ENCODE measurements around the gene MYH16. TPM values are rescaled to one million over a fixed set of nuclear protein-coding genes. Genes with fewer than 3 reads are reported as not detected.
"Not testable (repeated sequence)": the region's sequence is repeated elsewhere in the genome, so short reads cannot be mapped to it uniquely, and the experiment has no call there.

The MYH16 gene
- total RNA-seq, 4 donors from 2014 or later, result not detected

- Histone ChIP-seq H3K27ac (no peak overlapping the region), H3K36me3 (no peaks in the 10 kb centered on the region), H3K27me3 (peaks cover 11% of the 10 kb centered on the region), H3K9me3 (no peaks in the 10 kb centered on the region), H3K4me3 (no peak overlapping the region), H3K4me1 (no peaks in the 10 kb centered on the region)
- 80 to 91% methylated on average over 1 to 7 of the region's 7 CpGs for WGBS, 2 donors (ENCODE audit: low coverage in 1 of 2)
- TF ChIP-seq CTCF (IDR thresholded peaks at IDR 0.05) (no peak), EP300 (IDR thresholded peaks at IDR 0.05) (no peak), POLR2A (IDR thresholded peaks at IDR 0.05) (no peak), POLR2AphosphoS5 (IDR thresholded peaks at IDR 0.05) (no peak)
- no peak for ATAC-seq
Observed at GRCh38 chr7:99275496-99275895, 2.9 kb downstream of the MYH16 start.

GRCh38 chr7:99278180-99278579 lies 5.5 kb downstream of the MYH16 start:
- no peaks in the 10 kb centered on the region for H3K36me3 ChIP-seq
- ATAC-seq, result no peak
- H3K4me3 ChIP-seq, result no peak overlapping the region
- no peak overlapping the region for H3K27ac ChIP-seq
- no peaks in the 10 kb centered on the region for H3K27me3 ChIP-seq
- no peaks in the 10 kb centered on the region for H3K9me3 ChIP-seq
- TF ChIP-seq POLR2A (IDR thresholded peaks at IDR 0.05) (no peak), POLR2AphosphoS5 (IDR thresholded peaks at IDR 0.05) (no peak), CTCF (IDR thresholded peaks at IDR 0.05) (no peak), EP300 (IDR thresholded peaks at IDR 0.05) (no peak)
- no peaks in the 10 kb centered on the region for H3K4me1 ChIP-seq
- 77 to 91% methylated on average over 3 to 4 of the region's 5 CpGs for WGBS, 2 donors (ENCODE audit: low coverage in 1 of 2)

- not testable (repeated sequence) for H3K9me3 ChIP-seq, H3K27me3 ChIP-seq, H3K4me1 ChIP-seq, ATAC-seq, H3K27ac ChIP-seq, H3K4me3 ChIP-seq, H3K36me3 ChIP-seq
- WGBS, 2 donors (ENCODE audit: low coverage in 1 of 2), result 100% methylated on average over 1 of the region's 4 CpGs
Observed at GRCh38 chr7:99284165-99284564, 11.5 kb downstream of the MYH16 start.

GRCh38 chr7:99287779-99288534 lies 15.3 kb downstream of the MYH16 start:
- TF ChIP-seq POLR2A (IDR thresholded peaks at IDR 0.05) (no peak), CTCF (IDR thresholded peaks at IDR 0.05) (no peak), POLR2AphosphoS5 (IDR thresholded peaks at IDR 0.05) (no peak), EP300 (IDR thresholded peaks at IDR 0.05) (no peak)
- Histone ChIP-seq H3K4me1 (no peaks in the 10 kb centered on the region), H3K4me3 (no peak overlapping the region), H3K27ac (no peak overlapping the region), H3K9me3 (no peaks in the 10 kb centered on the region), H3K36me3 (no peaks in the 10 kb centered on the region), H3K27me3 (no peaks in the 10 kb centered on the region)
- 75 to 84% methylated on average over 6 to 7 of the region's 23 CpGs for WGBS, 2 donors (ENCODE audit: low coverage in 1 of 2)
- no peak for ATAC-seq

GRCh38 chr7:99289185-99289584 lies 16.5 kb downstream of the MYH16 start:
- Histone ChIP-seq H3K4me3 (no peak overlapping the region), H3K27me3 (no peaks in the 10 kb centered on the region), H3K36me3 (no peaks in the 10 kb centered on the region), H3K27ac (no peak overlapping the region), H3K9me3 (no peaks in the 10 kb centered on the region), H3K4me1 (no peaks in the 10 kb centered on the region)
- TF ChIP-seq CTCF (IDR thresholded peaks at IDR 0.05), result no peak
- no peak for TF ChIP-seq EP300 (IDR thresholded peaks at IDR 0.05)
- no peak for TF ChIP-seq POLR2A (IDR thresholded peaks at IDR 0.05)
- TF ChIP-seq POLR2AphosphoS5 (IDR thresholded peaks at IDR 0.05), result no peak
- ATAC-seq, result no peak
- 78% methylated on average over 1 to 4 of the region's 9 CpGs for WGBS, 2 donors (ENCODE audit: low coverage in 1 of 2)

- not testable (repeated sequence) for H3K27me3 ChIP-seq, H3K36me3 ChIP-seq, H3K4me3 ChIP-seq, H3K4me1 ChIP-seq, H3K27ac ChIP-seq, ATAC-seq, H3K9me3 ChIP-seq
- WGBS, 2 donors (ENCODE audit: low coverage in 1 of 2), result 89% methylated on average over 3 of the region's 3 CpGs; no CpG with 5 or more reads in 1 of the 2 donors
Observed at GRCh38 chr7:99290148-99290547, 17.5 kb downstream of the MYH16 start.

All from gastroesophageal sphincter (tissue), 4 donors.